Stimulated activated CD8-positive, alpha-beta memory T cell treated with anti-CD3 and anti-CD28 coated beads, Interleukin-15, amount 100 ng/mL, for 1 hour (primary cell): Measurements from ENCODE around the gene ANGPTL8.

Source experiments
- DNase-seq: peaks from one replicate; pipeline ENCODE4 v3.0.0-alpha.2; 2020; ENCODE audit warnings: low read depth

The ANGPTL8 gene

GRCh38 chr19:11236324-11237301 is 2.8 kb upstream of the ANGPTL8 start:
- no peak for DNase-seq

GRCh38 chr19:11237321-11237720 is 2.1 kb upstream of the ANGPTL8 start:
- no peak for DNase-seq

- DNase-seq = no peak
Observed at GRCh38 chr19:11238041-11238440, 1.4 kb upstream of the ANGPTL8 start.

GRCh38 chr19:11238781-11239376 is 540 bp upstream of the ANGPTL8 start:
- no peak for DNase-seq

- no peak for DNase-seq
Observed at GRCh38 chr19:11240008-11240444, 607 bp downstream of the ANGPTL8 start.

GRCh38 chr19:11242025-11242424 is 2.6 kb downstream of the ANGPTL8 start:
- no peak for DNase-seq

- peak; percentile 75 for DNase-seq
Observed at GRCh38 chr19:11242864-11243797, 3.7 kb downstream of the ANGPTL8 start.

- no peak for DNase-seq
Observed at GRCh38 chr19:11243798-11244169, 4.4 kb downstream of the ANGPTL8 start.

- no peak for DNase-seq
Observed at GRCh38 chr19:11244846-11245589, 5.6 kb downstream of the ANGPTL8 start.

- no peak for DNase-seq
Observed at GRCh38 chr19:11246941-11247340, 7.5 kb downstream of the ANGPTL8 start.

GRCh38 chr19:11247391-11247790 is 8.0 kb downstream of the ANGPTL8 start:
- no peak for DNase-seq

- no peak for DNase-seq
Observed at GRCh38 chr19:11247934-11248333, 8.5 kb downstream of the ANGPTL8 start.

GRCh38 chr19:11248852-11249251 is 9.4 kb downstream of the ANGPTL8 start:
- DNase-seq = no peak

GRCh38 chr19:11251217-11251616 is 11.8 kb downstream of the ANGPTL8 start:
- DNase-seq = no peak

- no peak for DNase-seq
Observed at GRCh38 chr19:11251650-11252314, 12.4 kb downstream of the ANGPTL8 start.

GRCh38 chr19:11252665-11253355 is 13.4 kb downstream of the ANGPTL8 start:
- DNase-seq = no peak

GRCh38 chr19:11254666-11255065 is 15.2 kb downstream of the ANGPTL8 start:
- no peak for DNase-seq

- no peak for DNase-seq
Observed at GRCh38 chr19:11256189-11256588, 16.8 kb downstream of the ANGPTL8 start.

GRCh38 chr19:11257846-11258380 is 18.5 kb downstream of the ANGPTL8 start:
- no peak for DNase-seq

- no peak for DNase-seq
Observed at GRCh38 chr19:11260996-11261395, 21.6 kb downstream of the ANGPTL8 start.
